Measurements from ENCODE around the gene TMCC1.
"Not testable (repeated sequence)": the region's sequence is repeated elsewhere in the genome, so short reads cannot be mapped to it uniquely, and the experiment has no call there.

TMCC1 gene

GRCh38 chr3:129735638-129736037 lies 157.9 kb downstream of the TMCC1 start:
- DNase-seq (ENCODE audit: insufficient read length, low spot score) (no peak), FAIRE-seq (no peak)

GRCh38 chr3:129734449-129734848 lies 159.1 kb downstream of the TMCC1 start:
- no peak for DNase-seq (ENCODE audit: insufficient read length, low spot score)

GRCh38 chr3:129732200-129732876 lies 161.2 kb downstream of the TMCC1 start:
- FAIRE-seq (no peak), DNase-seq (ENCODE audit: insufficient read length, low spot score) (no peak)

More at GRCh38 chr3:129734449-129734848, 159.1 kb downstream of the TMCC1 start:
- FAIRE-seq = no peak

- FAIRE-seq = no peak
- no peak for DNase-seq (ENCODE audit: insufficient read length, low spot score)
These were observed 165.8 kb downstream of the TMCC1 start for GRCh38 chr3:129727707-129728106.

- DNase-seq (ENCODE audit: insufficient read length, low spot score) (peak; percentile 12), FAIRE-seq (no peak)
These were observed 169.8 kb downstream of the TMCC1 start for GRCh38 chr3:129723558-129724324.

- DNase-seq (ENCODE audit: insufficient read length, low spot score) (no peak), FAIRE-seq (no peak)
These were observed 171.0 kb downstream of the TMCC1 start for GRCh38 chr3:129722527-129722926.

GRCh38 chr3:129718201-129718600 lies 175.3 kb downstream of the TMCC1 start:
- FAIRE-seq = no peak

GRCh38 chr3:129715854-129716253 lies 177.7 kb downstream of the TMCC1 start:
- FAIRE-seq (no peak), DNase-seq (ENCODE audit: insufficient read length, low spot score) (no peak)

More at GRCh38 chr3:129718201-129718600, 175.3 kb downstream of the TMCC1 start:
- no peak for DNase-seq (ENCODE audit: insufficient read length, low spot score)

- DNase-seq (ENCODE audit: insufficient read length, low spot score) (no peak), FAIRE-seq (no peak)
These were observed 185.1 kb downstream of the TMCC1 start for GRCh38 chr3:129708328-129708861.

GRCh38 chr3:129705274-129705673 lies 188.2 kb downstream of the TMCC1 start:
- no peak for DNase-seq (ENCODE audit: insufficient read length, low spot score)
- FAIRE-seq = no peak

- FAIRE-seq = no peak
These were observed 189.6 kb downstream of the TMCC1 start for GRCh38 chr3:129703913-129704312.

GRCh38 chr3:129702934-129703712 lies 190.4 kb downstream of the TMCC1 start:
- peak; percentile 10 for DNase-seq (ENCODE audit: insufficient read length, low spot score)
- no peak for FAIRE-seq

More at GRCh38 chr3:129703913-129704312, 189.6 kb downstream of the TMCC1 start:
- DNase-seq (ENCODE audit: insufficient read length, low spot score) = no peak

- no peak for FAIRE-seq
These were observed 192.3 kb downstream of the TMCC1 start for GRCh38 chr3:129701161-129701560.

GRCh38 chr3:129699612-129700011 lies 193.9 kb downstream of the TMCC1 start:
- FAIRE-seq (no peak), DNase-seq (ENCODE audit: insufficient read length, low spot score) (no peak)

More at GRCh38 chr3:129701161-129701560, 192.3 kb downstream of the TMCC1 start:
- DNase-seq (ENCODE audit: insufficient read length, low spot score) = no peak

- DNase-seq (ENCODE audit: insufficient read length, low spot score) = no peak
- no peak for FAIRE-seq
These were observed 194.3 kb downstream of the TMCC1 start for GRCh38 chr3:129699199-129699598.

GRCh38 chr3:129697229-129697969 lies 196.1 kb downstream of the TMCC1 start:
- no peak for FAIRE-seq
- DNase-seq (ENCODE audit: insufficient read length, low spot score) = no peak

- not testable (repeated sequence) for FAIRE-seq; DNase-seq (ENCODE audit: insufficient read length, low spot score)
These were observed 197.1 kb downstream of the TMCC1 start for GRCh38 chr3:129696430-129696829.

- DNase-seq (ENCODE audit: insufficient read length, low spot score) (no peak), FAIRE-seq (no peak)
These were observed 198.3 kb downstream of the TMCC1 start for GRCh38 chr3:129695230-129695629.

- FAIRE-seq (no peak), DNase-seq (ENCODE audit: insufficient read length, low spot score) (no peak)
These were observed 199.3 kb downstream of the TMCC1 start for GRCh38 chr3:129694228-129694627.

GRCh38 chr3:129692743-129693142 lies 200.8 kb downstream of the TMCC1 start:
- FAIRE-seq = no peak
- no peak for DNase-seq (ENCODE audit: insufficient read length, low spot score)
